HepG2 (cell line): ENCODE measurements around the gene HDLBP. TPM values are rescaled to one million over a fixed set of nuclear protein-coding genes. Genes with fewer than 3 reads are reported as not detected.

Experiments
- ATAC-seq: fragments of 200-7000 bp; cut with Tn5 transposase; 3 replicates; pipeline ENCODE4 v1.9.1; 2020; ENCODE audit warnings: mild to moderate bottlenecking, moderate library complexity
- BruUV-seq: library from RNA; stranded (reverse); fragments of 400-500 nt; replicated peaks from 2 replicates; lab custom pipeline; 2021; lab: Mats Ljungman, UMichigan
- CTCF ChIA-PET: fragments of 300-600 bp; formaldehyde crosslinking; extraction: SDS; loops from one replicate; lab custom pipeline; 2021; ENCODE audit warnings: low total read pairs, inconsistent platforms, low intra/inter-chr PET ratio; lab: Yijun Ruan, JAX
- POLR2A ChIA-PET: fragments of 350-600 bp; sonication (Branson Sonifier 250); formaldehyde crosslinking; loops from one replicate; lab custom pipeline; 2020; ENCODE audit warnings: antibody characterized with exemption, inconsistent platforms; lab: Yijun Ruan, JAX
- DNase-seq: peaks from one replicate; pipeline ENCODE4 v3.0.0-alpha.2; 2015; ENCODE audit warnings: low spot score
- FAIRE-seq: peaks from 3 replicates; lab custom pipeline; 2011; peaks lifted over from hg19 to GRCh38; lab: Jason Lieb, UNC
- H2AFZ ChIP-seq: one replicate; pipeline ENCODE4 v1.6.1; 2011; ENCODE audit warnings: low read length, inconsistent platforms
- H3K27ac ChIP-seq: fragments of 300-600 bp; 3 replicates; pipeline ENCODE4 v1.8.0; 2011; ENCODE audit warnings: mixed run types, mild to moderate bottlenecking, mixed read lengths, low read length, inconsistent platforms; ENCODE audit not compliant: insufficient read depth; ENCODE audit errors: extremely low read length
- H3K27me3 ChIP-seq, 2 experiments: fragments of 200-600 bp in 1 of 2; 2 replicates in 1 of 2; 3 replicates in 1 of 2; pipeline versions ENCODE4 v1.6.0 to v1.8.0; 2011; ENCODE audit warnings: low read length in 2 of 2, mild to moderate bottlenecking in 2 of 2, moderate library complexity in 2 of 2, inconsistent platforms in 1 of 2; ENCODE audit not compliant: insufficient read depth in 2 of 2, control insufficient read depth in 1 of 2
- H3K36me3 ChIP-seq, 2 experiments: fragments of 200-600 bp in 1 of 2; replicated peaks in 1 of 2; 2 replicates in 1 of 2; 3 replicates in 1 of 2; pipeline versions ENCODE4 v1.5.1 to v1.8.0; 2011; ENCODE audit warnings: low read length in 2 of 2, inconsistent platforms in 1 of 2; ENCODE audit not compliant: insufficient read depth in 2 of 2, control insufficient read depth in 1 of 2
- H3K4me1 ChIP-seq: 2 replicates; pipeline ENCODE4 v1.5.1; 2012; ENCODE audit warnings: low read length, inconsistent platforms; ENCODE audit not compliant: insufficient read depth
- H3K4me2 ChIP-seq: 2 replicates; pipeline ENCODE4 v1.6.0; 2011; ENCODE audit warnings: low read depth, low read length, inconsistent platforms
- H3K4me3 ChIP-seq, 3 experiments: fragments of 200-600 bp in 1 of 3; sonication (generic), shearing (Covaris generic) in 1 of 3; replicated peaks in 1 of 3; 2 replicates each; pipeline ENCODE4 v1.5.1; 2011 to 2016; ENCODE audit warnings: low read length in 3 of 3, inconsistent platforms in 2 of 3, low read depth in 2 of 3, mild to moderate bottlenecking in 2 of 3, control low read depth in 1 of 3, mixed read lengths in 1 of 3; ENCODE audit not compliant: insufficient read depth in 1 of 3
- H3K79me2 ChIP-seq: one replicate; pipeline ENCODE4 v1.6.1; 2011; ENCODE audit warnings: low read length, inconsistent platforms; ENCODE audit not compliant: insufficient read depth
- H3K9ac ChIP-seq: 2 replicates; pipeline ENCODE4 v1.6.0; 2011; ENCODE audit warnings: mild to moderate bottlenecking, low read depth, low read length, inconsistent platforms; ENCODE audit not compliant: insufficient read depth
- H3K9me3 ChIP-seq: 2 replicates; pipeline ENCODE4 v1.5.1; 2012; ENCODE audit warnings: mild to moderate bottlenecking, low read length
- H4K20me1 ChIP-seq: 2 replicates; pipeline ENCODE4 v1.6.0; 2011; ENCODE audit warnings: inconsistent platforms, mild to moderate bottlenecking, low read length, moderate library complexity; ENCODE audit not compliant: insufficient read depth
- CHD2 ChIP-seq: IDR thresholded peaks from 2 replicates; pipeline ENCODE4 v1.6.1; 2011; ENCODE audit warnings: low read depth, low read length, improper control_type of control experiment
- FOXC1 ChIP-seq: sonication (generic); formaldehyde crosslinking; IDR thresholded peaks from 2 replicates; pipeline ENCODE4 v1.8.0; 2022; ENCODE audit warnings: mild to moderate bottlenecking, missing genetic modification reagents, borderline replicate concordance
- FUBP1 ChIP-seq: sonication (generic); formaldehyde crosslinking; IDR thresholded peaks from 2 replicates; pipeline ENCODE4 v1.5.1; 2020; ENCODE audit warnings: missing genetic modification reagents, mild to moderate bottlenecking, borderline replicate concordance
- KLF13 ChIP-seq: sonication (generic); formaldehyde crosslinking; IDR thresholded peaks from 2 replicates; pipeline ENCODE4 v1.4.0; 2020; ENCODE audit warnings: mild to moderate bottlenecking, missing genetic modification reagents
- LRRFIP1 ChIP-seq: sonication (generic); formaldehyde crosslinking; conservative IDR thresholded peaks from 2 replicates; pipeline ENCODE4 v1.4.0; 2020; ENCODE audit warnings: missing genetic modification reagents
- MYPOP ChIP-seq: sonication (generic); formaldehyde crosslinking; IDR thresholded peaks from 2 replicates; pipeline ENCODE4 v1.8.1; 2023; ENCODE audit warnings: mild to moderate bottlenecking, moderate library complexity, missing genetic modification reagents
- PTBP1 ChIP-seq: fragments of 200-400 bp; formaldehyde crosslinking; IDR thresholded peaks from 2 replicates; pipeline ENCODE4 v1.6.1; 2018; ENCODE audit warnings: low read length, low read depth; ENCODE audit not compliant: poor library complexity, severe bottlenecking
- RFX5 ChIP-seq: IDR thresholded peaks from 2 replicates; pipeline ENCODE4 v1.6.1; 2011; ENCODE audit warnings: low read depth, low read length, improper control_type of control experiment
- SETDB1 ChIP-seq: sonication (generic); formaldehyde crosslinking; IDR thresholded peaks from 2 replicates; pipeline ENCODE4 v1.5.1; 2020; ENCODE audit warnings: missing genetic modification reagents, mild to moderate bottlenecking, borderline replicate concordance
- SNAPC2 ChIP-seq: sonication (generic); formaldehyde crosslinking; IDR thresholded peaks from 2 replicates; pipeline ENCODE4 v1.8.1; 2022; ENCODE audit warnings: mild to moderate bottlenecking, missing genetic modification reagents
- ZNF362 ChIP-seq: sonication (generic); formaldehyde crosslinking; IDR thresholded peaks from 2 replicates; pipeline ENCODE4 v1.4.0; 2020; ENCODE audit warnings: missing genetic modification reagents, mild to moderate bottlenecking, borderline replicate concordance
- ZNF460 ChIP-seq: sonication (generic); formaldehyde crosslinking; IDR thresholded peaks from 2 replicates; pipeline ENCODE4 v1.5.1; 2020; ENCODE audit warnings: missing genetic modification reagents, mild to moderate bottlenecking, borderline replicate concordance
- ZNF770 ChIP-seq: sonication (generic); formaldehyde crosslinking; IDR thresholded peaks from 2 replicates; pipeline ENCODE4 v1.5.0; 2020; ENCODE audit warnings: mild to moderate bottlenecking, missing genetic modification reagents
- ZNF841 ChIP-seq: sonication (generic); formaldehyde crosslinking; IDR thresholded peaks from 2 replicates; pipeline ENCODE4 v1.8.1; 2023; ENCODE audit warnings: missing genetic modification reagents, borderline replicate concordance
- WGBS: methylation state at CpG from one replicate; pipeline ENCODE4 v1.1.6; 2017; ENCODE audit warnings: low lambda C conversion rate; 5-methylcytosine and 5-hydroxymethylcytosine counted together
- in situ Hi-C: cut with HindIII; loops from 2 replicates; pipeline ENCODE4 v1.10.0; 2017; ENCODE audit warnings: low pct_unique_long_range_greater_than_20kb; ENCODE audit not compliant: extremely low pct_ligation_motif_present
- intact Hi-C: fragments of 100-400 bp; cut with micrococcal nuclease; formaldehyde crosslinking; loops from one replicate; pipeline ENCODE4 v1.10.0; 2022; ENCODE audit not compliant: unreplicated experiment
- polyA plus RNA-seq, 8 experiments: library from polyadenylated mRNA; depleted of rRNA in 3 of 8; stranded (reverse) in 7 of 8; unstranded in 1 of 8; fragments of >200 nt; fragmentation: Illumina TruSeq in 4 of 8; extraction: Trizol in 4 of 8; gene quantifications; 2 replicates each; pipeline versions ENCODE4 v1.2.1 to v1.2.3, GENCODE V29; 2011 to 2016; ENCODE audit warnings: low read depth in 4 of 8, missing spikeins in 1 of 8, mixed read lengths in 1 of 8; ENCODE audit not compliant: insufficient read depth in 1 of 8
- total RNA-seq, 5 experiments: library from RNA; depleted of rRNA; stranded (reverse); fragments of >200 nt; fragmentation: Illumina TruSeq; extraction: Trizol; gene quantifications; 2 replicates each; pipeline ENCODE4 v1.2.3, GENCODE V29; 2016; ENCODE audit warnings: low read depth in 1 of 5

HDLBP gene
- total and polyA plus RNA-seq, 2 of the 13 experiments (the other 11 are each of a cell fraction or from before 2014, with no cell fraction given): 464 to 707 TPM

- no peak for FAIRE-seq
- ChIA-PET POLR2A (no interaction called here), CTCF (no interaction called here)
- H2AFZ ChIP-seq: no peak overlapping the region
- 38% methylated on average over 14 of the region's 14 CpGs for WGBS
- H3K4me2 ChIP-seq: no peak overlapping the region
- no peaks in the 10 kb centered on the region for H3K79me2 ChIP-seq
- H4K20me1 ChIP-seq: no peaks in the 10 kb centered on the region
- H3K4me3 ChIP-seq: no peak overlapping the region
- no peak for DNase-seq
- no TSS peak for BruUV-seq
- no peak overlapping the region for H3K27ac ChIP-seq
- peaks cover 23% of the 10 kb centered on the region for H3K4me1 ChIP-seq
- intact Hi-C loops (no loop called here), in situ Hi-C loops (no loop called here)
- H3K27me3 ChIP-seq: peaks cover 8 to 39% of the 10 kb centered on the region in 2 experiments
- peaks cover 3 to 5% of the 10 kb centered on the region in 2 experiments; a peak in 3 of 5 replicates for H3K36me3 ChIP-seq
- no peak overlapping the region for H3K9ac ChIP-seq
- no peak for ATAC-seq
- no peaks in the 10 kb centered on the region for H3K9me3 ChIP-seq
- TF ChIP-seq ZNF770 (CRISPR knock-in tag) (no peak), MYPOP (no peak), ZNF362 (no peak), FUBP1 (CRISPR knock-in tag) (no peak), KLF13 (CRISPR knock-in tag) (no peak), ZNF460 (CRISPR knock-in tag) (no peak), LRRFIP1 (no peak), SETDB1 (CRISPR knock-in tag) (no peak), PTBP1 (no peak), FOXC1 (CRISPR knock-in tag) (no peak), ZNF841 (CRISPR knock-in tag) (no peak), RFX5 (no peak), SNAPC2 (no peak), CHD2 (no peak)
Observed at GRCh38 chr2:241187101-241187917, 128.2 kb downstream of the HDLBP start.
